ENCODE measurements around the gene TRPC4. TPM values are rescaled to one million over a fixed set of nuclear protein-coding genes. Genes with fewer than 3 reads are reported as not detected.

The TRPC4 gene
- total RNA-seq, 4 donors from 2014 or later: 0.60 to 1.2 (median 1.1) TPM; not detected in 1

DNA sequence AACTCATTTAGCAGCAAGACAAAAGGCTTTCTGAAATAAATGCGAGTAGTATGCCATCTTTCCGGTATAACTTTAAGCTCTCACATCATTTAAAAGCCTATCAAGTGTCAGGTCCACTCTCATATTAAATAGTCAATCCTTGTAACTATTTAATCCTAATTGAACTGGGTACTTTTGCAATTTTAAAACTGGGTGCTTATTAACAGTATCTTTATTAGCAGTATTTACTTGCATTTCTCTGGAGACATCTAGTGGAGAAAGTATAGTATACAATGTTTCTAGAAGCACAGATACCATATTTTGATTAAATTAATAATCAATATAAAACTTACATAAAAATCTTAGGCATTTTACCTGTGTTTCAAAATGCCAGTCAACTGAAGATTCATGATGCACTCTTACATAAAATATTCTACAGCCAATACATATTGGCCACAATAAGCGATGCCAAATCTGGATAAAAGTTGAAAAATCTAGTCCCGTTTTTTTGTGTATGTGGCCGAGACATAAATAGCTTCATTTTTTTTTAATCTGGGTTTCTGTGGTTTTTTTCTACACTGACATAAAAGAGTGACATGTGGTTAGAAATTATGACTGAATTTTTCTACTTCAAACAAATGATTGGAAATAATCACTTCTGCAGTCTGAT is 266.7 kb downstream of the TRPC4 start:
- Histone ChIP-seq H3K27me3 (no peaks in the 10 kb centered on the region), H3K36me3 (no peaks in the 10 kb centered on the region), H3K4me3 (no peak overlapping the region), H3K9me3 (no peaks in the 10 kb centered on the region), H3K4me1 (peaks cover 0 to 12% (median 0%) of the 10 kb centered on the region in 4 donors), H3K27ac (no peak overlapping the region)
- no peak for DNase-seq (ENCODE audit: low spot score in 2 of 2)
- TF ChIP-seq, protein P1, sequence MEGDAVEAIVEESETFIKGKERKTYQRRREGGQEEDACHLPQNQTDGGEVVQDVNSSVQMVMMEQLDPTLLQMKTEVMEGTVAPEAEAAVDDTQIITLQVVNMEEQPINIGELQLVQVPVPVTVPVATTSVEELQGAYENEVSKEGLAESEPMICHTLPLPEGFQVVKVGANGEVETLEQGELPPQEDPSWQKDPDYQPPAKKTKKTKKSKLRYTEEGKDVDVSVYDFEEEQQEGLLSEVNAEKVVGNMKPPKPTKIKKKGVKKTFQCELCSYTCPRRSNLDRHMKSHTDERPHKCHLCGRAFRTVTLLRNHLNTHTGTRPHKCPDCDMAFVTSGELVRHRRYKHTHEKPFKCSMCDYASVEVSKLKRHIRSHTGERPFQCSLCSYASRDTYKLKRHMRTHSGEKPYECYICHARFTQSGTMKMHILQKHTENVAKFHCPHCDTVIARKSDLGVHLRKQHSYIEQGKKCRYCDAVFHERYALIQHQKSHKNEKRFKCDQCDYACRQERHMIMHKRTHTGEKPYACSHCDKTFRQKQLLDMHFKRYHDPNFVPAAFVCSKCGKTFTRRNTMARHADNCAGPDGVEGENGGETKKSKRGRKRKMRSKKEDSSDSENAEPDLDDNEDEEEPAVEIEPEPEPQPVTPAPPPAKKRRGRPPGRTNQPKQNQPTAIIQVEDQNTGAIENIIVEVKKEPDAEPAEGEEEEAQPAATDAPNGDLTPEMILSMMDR (IDR thresholded peaks at IDR 0.05): peak; percentile 29 to 59 (median 43)
- TF ChIP-seq EP300 (IDR thresholded peaks at IDR 0.05) (no peak), POLR2A (IDR thresholded peaks at IDR 0.05) (no peak)
- WGBS, 2 donors: 50% methylated on average over 5 of the region's 5 CpGs

GRCh38 chr13:37601648-37602440 is 267.7 kb downstream of the TRPC4 start:
- no peaks in the 10 kb centered on the region for H3K9me3 ChIP-seq
- WGBS, 2 donors: 35 to 42% methylated on average over 3 of the region's 3 CpGs
- H3K27me3 ChIP-seq: no peaks in the 10 kb centered on the region
- H3K4me1 ChIP-seq: peaks cover 0 to 13% (median 0%) of the 10 kb centered on the region in 4 donors
- TF ChIP-seq, protein P1 (IDR thresholded peaks at IDR 0.05): no peak
- TF ChIP-seq POLR2A (IDR thresholded peaks at IDR 0.05) (no peak), EP300 (IDR thresholded peaks at IDR 0.05) (no peak)
- no peaks in the 10 kb centered on the region for H3K36me3 ChIP-seq
- H3K4me3 ChIP-seq: no peak overlapping the region
- DNase-seq (ENCODE audit: low spot score in 2 of 2): no peak
- H3K27ac ChIP-seq: no peak overlapping the region

DNA sequence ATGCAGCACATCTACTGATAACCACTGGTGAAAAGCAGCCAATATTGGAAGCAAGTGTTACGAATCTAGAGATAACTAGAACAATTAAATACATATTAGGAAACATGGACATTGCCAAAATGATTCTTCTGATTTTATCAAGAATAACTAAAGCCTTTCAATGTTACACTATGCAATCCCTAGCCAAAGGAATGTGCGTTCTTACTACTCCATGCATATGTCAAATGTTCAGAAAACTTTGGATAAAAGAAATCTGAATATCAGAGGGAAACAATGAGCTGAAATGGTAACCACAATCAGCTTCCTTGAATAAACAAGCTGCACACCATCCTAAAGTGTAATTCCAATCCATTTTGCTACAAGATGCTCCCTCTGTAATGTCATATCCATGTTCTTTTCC is 270.1 kb downstream of the TRPC4 start:
- H3K4me1 ChIP-seq: peaks cover 0 to 13% (median 0%) of the 10 kb centered on the region in 4 donors
- H3K4me3 ChIP-seq: no peak overlapping the region
- no peak for DNase-seq (ENCODE audit: low spot score in 2 of 2)
- H3K36me3 ChIP-seq: no peaks in the 10 kb centered on the region
- no peak overlapping the region for H3K27ac ChIP-seq
- no peaks in the 10 kb centered on the region for H3K9me3 ChIP-seq
- H3K27me3 ChIP-seq: no peaks in the 10 kb centered on the region
- TF ChIP-seq POLR2A (IDR thresholded peaks at IDR 0.05) (no peak), EP300 (IDR thresholded peaks at IDR 0.05) (no peak)
- TF ChIP-seq, protein P1 (IDR thresholded peaks at IDR 0.05): no peak
- 66 to 72% methylated on average over 2 of the region's 2 CpGs for WGBS, 2 donors

GRCh38 chr13:37598597-37598996 is 271.0 kb downstream of the TRPC4 start, which contains the start of gene POSTN:
TSS of gene POSTN (minus strand) at chr13:37598768. CDS start at chr13:37598726, 42 bp downstream.
- Histone ChIP-seq H3K4me1 (peaks cover 0 to 13% (median 0%) of the 10 kb centered on the region in 4 donors), H3K9me3 (no peaks in the 10 kb centered on the region), H3K27ac (no peak within 1 kb of the TSS), H3K36me3 (no peaks in the 10 kb centered on the region), H3K4me3 (no peak within 1 kb of the TSS), H3K27me3 (no peaks in the 10 kb centered on the region)
- 14 to 20% methylated on average over 6 of the region's 6 CpGs for WGBS, 2 donors
- TF ChIP-seq, protein P1 (IDR thresholded peaks at IDR 0.05): no peak
- TF ChIP-seq POLR2A (IDR thresholded peaks at IDR 0.05): no peak
- no peak for TF ChIP-seq EP300 (IDR thresholded peaks at IDR 0.05)
- DNase-seq (ENCODE audit: low spot score in 2 of 2): no peak
